Panc1 (cell line): ENCODE data around the gene GALR1. TPM values are rescaled to one million over a fixed set of nuclear protein-coding genes. Genes with fewer than 3 reads are reported as not detected.

ENCODE experiments used
- ATAC-seq: fragments of 200-7000 bp; cut with Tn5 transposase; 2 replicates; pipeline ENCODE4 v1.9.1; 2020; ENCODE audit warnings: mild to moderate bottlenecking, moderate library complexity
- BruUV-seq: library from RNA; stranded (reverse); fragments of 400-500 nt; replicated peaks from 2 replicates; lab custom pipeline; 2021; lab: Mats Ljungman, UMichigan
- CTCF ChIA-PET: fragments of 300-600 bp; sonication (Branson Sonifier 250); formaldehyde crosslinking; loops from one replicate; lab custom pipeline; 2022; ENCODE audit warnings: antibody characterized with exemption; lab: Charles Lee
- POLR2A ChIA-PET: fragments of 300-600 bp; sonication (Branson Sonifier 250); formaldehyde crosslinking; loops from one replicate; lab custom pipeline; 2022; ENCODE audit warnings: antibody characterized with exemption; lab: Charles Lee
- DNase-seq: peaks from one replicate; pipeline ENCODE4 v3.0.0-alpha.2; 2010; ENCODE audit warnings: low read depth, low spot score
- H3K27ac ChIP-seq: 2 replicates; pipeline ENCODE4 v1.5.1; 2011; ENCODE audit warnings: mild to moderate bottlenecking, low read length, inconsistent platforms
- H3K27me3 ChIP-seq: fragments of 200-500 bp; sonication (Bioruptor generic); 2 replicates; pipeline ENCODE4 v1.6.0; 2014; ENCODE audit warnings: low read length, inconsistent platforms; ENCODE audit not compliant: control insufficient read depth, insufficient read depth
- H3K36me3 ChIP-seq: fragments of 200-500 bp; sonication (Bioruptor generic); 2 replicates; pipeline ENCODE4 v1.5.1; 2014; ENCODE audit warnings: inconsistent platforms, mild to moderate bottlenecking, low read length, moderate library complexity; ENCODE audit not compliant: control insufficient read depth, insufficient read depth
- H3K4me1 ChIP-seq: 2 replicates; pipeline ENCODE4 v1.5.1; 2011; ENCODE audit warnings: inconsistent platforms, mild to moderate bottlenecking, low read length, moderate library complexity; ENCODE audit not compliant: control insufficient read depth, insufficient read depth
- H3K4me3 ChIP-seq, 2 experiments: 2 replicates each; pipeline ENCODE4 v1.5.1; 2011 to 2012; ENCODE audit warnings: low read depth in 2 of 2, low read length in 2 of 2, mild to moderate bottlenecking in 2 of 2, inconsistent platforms in 1 of 2, moderate library complexity in 1 of 2
- H3K9me3 ChIP-seq: fragments of 200-500 bp; sonication (Bioruptor generic); 2 replicates; pipeline ENCODE4 v1.5.1; 2014; ENCODE audit warnings: low read depth, mild to moderate bottlenecking, inconsistent platforms, low read length, moderate library complexity; ENCODE audit not compliant: control insufficient read depth, insufficient read depth
- CTCF ChIP-seq: fragments of 450-650 bp; IDR thresholded peaks from 2 replicates; pipeline ENCODE4 v1.5.1; 2017; ENCODE audit warnings: mild to moderate bottlenecking
- POLR2AphosphoS5 ChIP-seq: IDR thresholded peaks from 2 replicates; pipeline ENCODE4 v1.6.1; 2012; ENCODE audit warnings: mild to moderate bottlenecking, low read depth, low read length, moderate library complexity
- SIN3A ChIP-seq: IDR thresholded peaks from 2 replicates; pipeline ENCODE4 v1.6.1; 2012; ENCODE audit warnings: low read depth, mild to moderate bottlenecking, low read length, moderate library complexity, borderline replicate concordance; ENCODE audit not compliant: insufficient read depth
- TCF7L2 ChIP-seq: IDR thresholded peaks from 2 replicates; pipeline ENCODE4 v1.6.1; 2011; ENCODE audit warnings: mild to moderate bottlenecking, low read depth, low read length, inconsistent platforms
- in situ Hi-C: cut with HindIII; loops from 2 replicates; pipeline ENCODE4 v1.10.0; 2016; ENCODE audit warnings: low sequenced_read_pairs, low pct_unique_long_range_greater_than_20kb
- intact Hi-C: fragments of 100-400 bp; cut with micrococcal nuclease; formaldehyde crosslinking; loops from one replicate; pipeline ENCODE4 v1.10.0; 2022; ENCODE audit not compliant: unreplicated experiment
- total RNA-seq: library from RNA; stranded (reverse); gene quantifications from one replicate; pipeline ENCODE4 v1.2.1, GENCODE V29; 2021; ENCODE audit not compliant: unreplicated experiment
- TF ChIP-seq, protein P1 (sequence below), 2 experiments: IDR thresholded peaks; 2 replicates each; pipeline ENCODE4 v1.6.1; 2011 to 2012; ENCODE audit warnings: low read depth in 2 of 2, control low read depth in 1 of 2, low read length in 1 of 2, mild to moderate bottlenecking in 1 of 2, moderate library complexity in 1 of 2; ENCODE audit not compliant: insufficient read depth in 1 of 2

The GALR1 gene
- total RNA-seq, 1 experiment from 2014 or later = not detected

DNA sequence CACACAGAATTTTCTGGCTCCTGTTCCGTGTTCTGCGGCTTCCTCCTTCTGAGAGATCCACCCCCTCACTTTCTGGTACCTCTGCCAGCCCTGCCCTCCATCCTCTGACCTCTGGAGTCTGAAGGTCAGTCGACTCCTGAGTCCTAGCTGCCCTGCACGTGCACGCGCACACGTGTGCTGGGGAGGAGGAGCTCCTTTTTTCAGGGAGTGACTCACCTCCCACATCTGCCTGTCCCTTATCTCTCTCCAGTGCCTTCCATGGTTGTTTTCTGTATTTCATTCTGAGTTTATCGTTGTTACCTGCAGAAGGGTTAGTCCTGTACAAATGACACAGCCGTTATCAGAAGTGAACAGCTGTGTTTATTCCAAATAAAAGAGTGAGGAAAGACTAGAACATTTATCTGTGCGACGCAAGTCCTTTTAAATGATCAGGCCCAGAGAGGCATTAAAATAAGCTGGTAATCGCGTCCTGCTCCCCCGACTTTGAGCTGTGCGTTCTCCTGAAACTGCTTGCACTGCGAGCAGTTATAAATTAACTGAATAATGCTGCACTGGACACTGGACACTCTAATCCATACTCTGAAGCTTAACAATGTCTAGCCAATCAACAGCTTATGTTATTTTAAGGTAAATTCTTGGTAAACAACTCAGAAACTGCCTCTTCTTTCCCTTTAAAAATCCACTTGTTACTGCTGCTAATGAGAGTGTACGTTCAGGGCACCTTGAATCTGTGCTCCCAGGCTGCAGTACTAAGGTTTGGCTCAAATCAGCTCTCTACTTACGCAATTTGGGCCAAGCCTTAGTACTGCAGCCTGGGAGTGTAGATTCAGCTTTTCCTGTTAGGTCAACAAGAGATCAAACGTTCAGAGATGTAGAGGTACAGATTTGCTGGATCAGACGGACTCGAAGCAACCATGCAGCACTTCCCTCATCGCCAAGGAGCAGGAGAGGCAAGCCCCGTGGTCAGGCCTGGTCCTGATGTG lies 72.5 kb downstream of the GALR1 start:
- ATAC-seq (0 out of 2 replicates have a peak, but pooled peaks have one; percentile 41), DNase-seq (no peak)
- H3K27me3 ChIP-seq = peaks cover 8% of the 10 kb centered on the region
- TF ChIP-seq, protein P1, sequence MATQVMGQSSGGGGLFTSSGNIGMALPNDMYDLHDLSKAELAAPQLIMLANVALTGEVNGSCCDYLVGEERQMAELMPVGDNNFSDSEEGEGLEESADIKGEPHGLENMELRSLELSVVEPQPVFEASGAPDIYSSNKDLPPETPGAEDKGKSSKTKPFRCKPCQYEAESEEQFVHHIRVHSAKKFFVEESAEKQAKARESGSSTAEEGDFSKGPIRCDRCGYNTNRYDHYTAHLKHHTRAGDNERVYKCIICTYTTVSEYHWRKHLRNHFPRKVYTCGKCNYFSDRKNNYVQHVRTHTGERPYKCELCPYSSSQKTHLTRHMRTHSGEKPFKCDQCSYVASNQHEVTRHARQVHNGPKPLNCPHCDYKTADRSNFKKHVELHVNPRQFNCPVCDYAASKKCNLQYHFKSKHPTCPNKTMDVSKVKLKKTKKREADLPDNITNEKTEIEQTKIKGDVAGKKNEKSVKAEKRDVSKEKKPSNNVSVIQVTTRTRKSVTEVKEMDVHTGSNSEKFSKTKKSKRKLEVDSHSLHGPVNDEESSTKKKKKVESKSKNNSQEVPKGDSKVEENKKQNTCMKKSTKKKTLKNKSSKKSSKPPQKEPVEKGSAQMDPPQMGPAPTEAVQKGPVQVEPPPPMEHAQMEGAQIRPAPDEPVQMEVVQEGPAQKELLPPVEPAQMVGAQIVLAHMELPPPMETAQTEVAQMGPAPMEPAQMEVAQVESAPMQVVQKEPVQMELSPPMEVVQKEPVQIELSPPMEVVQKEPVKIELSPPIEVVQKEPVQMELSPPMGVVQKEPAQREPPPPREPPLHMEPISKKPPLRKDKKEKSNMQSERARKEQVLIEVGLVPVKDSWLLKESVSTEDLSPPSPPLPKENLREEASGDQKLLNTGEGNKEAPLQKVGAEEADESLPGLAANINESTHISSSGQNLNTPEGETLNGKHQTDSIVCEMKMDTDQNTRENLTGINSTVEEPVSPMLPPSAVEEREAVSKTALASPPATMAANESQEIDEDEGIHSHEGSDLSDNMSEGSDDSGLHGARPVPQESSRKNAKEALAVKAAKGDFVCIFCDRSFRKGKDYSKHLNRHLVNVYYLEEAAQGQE (IDR thresholded peaks at IDR 0.05; ENCODE audit: insufficient read depth in 1 of 2, low read depth in 2 of 2, low read length in 1 of 2) = no peak
- no peak for TF ChIP-seq POLR2AphosphoS5
- no peak for TF ChIP-seq SIN3A
- no peak for TF ChIP-seq CTCF
- no peak for TF ChIP-seq TCF7L2
- no peak overlapping the region for H3K4me3 ChIP-seq
- H3K36me3 ChIP-seq = no peaks in the 10 kb centered on the region
- no TSS peak for BruUV-seq
- no peaks in the 10 kb centered on the region for H3K9me3 ChIP-seq
- intact Hi-C loops = no loop called here
- CTCF ChIA-PET = no interaction called here
- no peaks in the 10 kb centered on the region for H3K4me1 ChIP-seq
- H3K27ac ChIP-seq = no peak overlapping the region
- POLR2A ChIA-PET = interaction anchor here (0.5 to 0.6 kb wide), 2 partner anchors 33 to 74 kb away, joined by 3 to 6 read pairs; no protein-coding TSS in a partner anchor
- in situ Hi-C loops = no loop called here

GRCh38 chr18:77323640-77324299 lies 74.1 kb downstream of the GALR1 start:
- no peak overlapping the region for H3K27ac ChIP-seq

More at GRCh38 chr18:77323640-77324299, 74.1 kb downstream of the GALR1 start:
- peaks cover 7% of the 10 kb centered on the region for H3K27me3 ChIP-seq
- no peak for TF ChIP-seq TCF7L2
- TF ChIP-seq, protein P1 (IDR thresholded peaks at IDR 0.05; ENCODE audit: insufficient read depth in 1 of 2, low read depth in 2 of 2, low read length in 1 of 2) = no peak
- TF ChIP-seq POLR2AphosphoS5 = no peak
- TF ChIP-seq CTCF = no peak
- no peak for TF ChIP-seq SIN3A
- intact Hi-C loops = no loop called here
- BruUV-seq = no TSS peak
- ATAC-seq (no peak), DNase-seq (no peak)
- in situ Hi-C loops = no loop called here
- ChIA-PET POLR2A (no interaction called here), CTCF (no interaction called here)
- H3K4me3 ChIP-seq = no peak overlapping the region
- H3K36me3 ChIP-seq = no peaks in the 10 kb centered on the region
- H3K4me1 ChIP-seq = no peaks in the 10 kb centered on the region
- no peaks in the 10 kb centered on the region for H3K9me3 ChIP-seq
